IMR-90 (cell line): ENCODE data around the gene MAP3K5.

Experiments used
- CEBPB ChIP-seq: IDR thresholded peaks from 2 replicates; pipeline ENCODE4 v1.6.1; 2012; ENCODE audit warnings: low read depth, low read length, improper control_type of control experiment
- FOS ChIP-seq: fragments of 150-350 bp; IDR thresholded peaks from 2 replicates; pipeline ENCODE4 v1.6.1; 2016; ENCODE audit warnings: low read depth, low read length
- MAFK ChIP-seq: IDR thresholded peaks from 2 replicates; pipeline ENCODE4 v1.6.1; 2012; ENCODE audit warnings: low read depth, low read length, improper control_type of control experiment
- MAZ ChIP-seq: IDR thresholded peaks from 2 replicates; pipeline ENCODE4 v1.6.1; 2012; ENCODE audit warnings: low read depth, mild to moderate bottlenecking, low read length, improper control_type of control experiment, moderate library complexity, borderline replicate concordance
- MXI1 ChIP-seq: IDR thresholded peaks from 2 replicates; pipeline ENCODE4 v1.6.1; 2012; ENCODE audit warnings: low read depth, mild to moderate bottlenecking, low read length, moderate library complexity, borderline replicate concordance
- POLR2A ChIP-seq: IDR thresholded peaks from 2 replicates; pipeline ENCODE4 v1.6.1; 2012; ENCODE audit warnings: mild to moderate bottlenecking, low read depth, low read length
- RAD21 ChIP-seq: IDR thresholded peaks from 2 replicates; pipeline ENCODE4 v1.6.1; 2012; ENCODE audit warnings: low read length, improper control_type of control experiment
- RCOR1 ChIP-seq: IDR thresholded peaks from 2 replicates; pipeline ENCODE4 v1.6.1; 2012; ENCODE audit warnings: mild to moderate bottlenecking, low read length, improper control_type of control experiment; ENCODE audit not compliant: insufficient replicate concordance
- RFX5 ChIP-seq: IDR thresholded peaks from 2 replicates; pipeline ENCODE4 v1.8.0; 2012; ENCODE audit warnings: low read depth, mild to moderate bottlenecking, low read length, moderate library complexity
- SMC3 ChIP-seq: fragments of 150-350 bp; IDR thresholded peaks from 2 replicates; pipeline ENCODE4 v1.6.1; 2016; ENCODE audit warnings: low read depth, mild to moderate bottlenecking, antibody characterized with exemption, low read length, moderate library complexity
- USF2 ChIP-seq: fragments of 150-350 bp; IDR thresholded peaks from 2 replicates; pipeline ENCODE4 v1.6.1; 2017; ENCODE audit warnings: mild to moderate bottlenecking, antibody characterized with exemption, low read length, low read depth
- TF ChIP-seq, protein P1 (sequence below): conservative IDR thresholded peaks from 2 replicates; pipeline ENCODE4 v1.5.1; 2012; ENCODE audit warnings: mild to moderate bottlenecking, low read depth, low read length, improper control_type of control experiment

GRCh38 chr6:136532030-136532429, 260.2 kb downstream of the MAP3K5 start:
- TF ChIP-seq MXI1, result no peak
- TF ChIP-seq, protein P1, sequence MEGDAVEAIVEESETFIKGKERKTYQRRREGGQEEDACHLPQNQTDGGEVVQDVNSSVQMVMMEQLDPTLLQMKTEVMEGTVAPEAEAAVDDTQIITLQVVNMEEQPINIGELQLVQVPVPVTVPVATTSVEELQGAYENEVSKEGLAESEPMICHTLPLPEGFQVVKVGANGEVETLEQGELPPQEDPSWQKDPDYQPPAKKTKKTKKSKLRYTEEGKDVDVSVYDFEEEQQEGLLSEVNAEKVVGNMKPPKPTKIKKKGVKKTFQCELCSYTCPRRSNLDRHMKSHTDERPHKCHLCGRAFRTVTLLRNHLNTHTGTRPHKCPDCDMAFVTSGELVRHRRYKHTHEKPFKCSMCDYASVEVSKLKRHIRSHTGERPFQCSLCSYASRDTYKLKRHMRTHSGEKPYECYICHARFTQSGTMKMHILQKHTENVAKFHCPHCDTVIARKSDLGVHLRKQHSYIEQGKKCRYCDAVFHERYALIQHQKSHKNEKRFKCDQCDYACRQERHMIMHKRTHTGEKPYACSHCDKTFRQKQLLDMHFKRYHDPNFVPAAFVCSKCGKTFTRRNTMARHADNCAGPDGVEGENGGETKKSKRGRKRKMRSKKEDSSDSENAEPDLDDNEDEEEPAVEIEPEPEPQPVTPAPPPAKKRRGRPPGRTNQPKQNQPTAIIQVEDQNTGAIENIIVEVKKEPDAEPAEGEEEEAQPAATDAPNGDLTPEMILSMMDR, result no peak
- no peak for TF ChIP-seq POLR2A
- no peak for TF ChIP-seq USF2
- no peak for TF ChIP-seq RFX5
- no peak for TF ChIP-seq FOS
- TF ChIP-seq CEBPB, result no peak
- no peak for TF ChIP-seq RAD21
- TF ChIP-seq MAFK, result no peak
- TF ChIP-seq RCOR1, result no peak
- TF ChIP-seq MAZ, result no peak
- TF ChIP-seq SMC3, result no peak
